HepG2 (cell line): ENCODE results near the gene DCTN2. TPM values are rescaled to one million over a fixed set of nuclear protein-coding genes. Genes with fewer than 3 reads are reported as not detected.

Source experiments
- ATAC-seq: fragments of 200-7000 bp; cut with Tn5 transposase; 3 replicates; pipeline ENCODE4 v1.9.1; 2020; ENCODE audit warnings: mild to moderate bottlenecking, moderate library complexity
- BruUV-seq: library from RNA; stranded (reverse); fragments of 400-500 nt; replicated peaks from 2 replicates; lab custom pipeline; 2021; lab: Mats Ljungman, UMichigan
- CTCF ChIA-PET: fragments of 300-600 bp; formaldehyde crosslinking; extraction: SDS; loops from one replicate; lab custom pipeline; 2021; ENCODE audit warnings: low total read pairs, inconsistent platforms, low intra/inter-chr PET ratio; lab: Yijun Ruan, JAX
- POLR2A ChIA-PET: fragments of 350-600 bp; sonication (Branson Sonifier 250); formaldehyde crosslinking; loops from one replicate; lab custom pipeline; 2020; ENCODE audit warnings: antibody characterized with exemption, inconsistent platforms; lab: Yijun Ruan, JAX
- DNase-seq: peaks from one replicate; pipeline ENCODE4 v3.0.0-alpha.2; 2015; ENCODE audit warnings: low spot score
- FAIRE-seq: peaks from 3 replicates; lab custom pipeline; 2011; peaks lifted over from hg19 to GRCh38; lab: Jason Lieb, UNC
- H2AFZ ChIP-seq: one replicate; pipeline ENCODE4 v1.6.1; 2011; ENCODE audit warnings: low read length, inconsistent platforms
- H3K27ac ChIP-seq: fragments of 300-600 bp; 3 replicates; pipeline ENCODE4 v1.8.0; 2011; ENCODE audit warnings: mixed run types, mild to moderate bottlenecking, mixed read lengths, low read length, inconsistent platforms; ENCODE audit not compliant: insufficient read depth; ENCODE audit errors: extremely low read length
- H3K27me3 ChIP-seq, 2 experiments: fragments of 200-600 bp in 1 of 2; 2 replicates in 1 of 2; 3 replicates in 1 of 2; pipeline versions ENCODE4 v1.6.0 to v1.8.0; 2011; ENCODE audit warnings: low read length in 2 of 2, mild to moderate bottlenecking in 2 of 2, moderate library complexity in 2 of 2, inconsistent platforms in 1 of 2; ENCODE audit not compliant: insufficient read depth in 2 of 2, control insufficient read depth in 1 of 2
- H3K36me3 ChIP-seq, 2 experiments: fragments of 200-600 bp in 1 of 2; replicated peaks in 1 of 2; 2 replicates in 1 of 2; 3 replicates in 1 of 2; pipeline versions ENCODE4 v1.5.1 to v1.8.0; 2011; ENCODE audit warnings: low read length in 2 of 2, inconsistent platforms in 1 of 2; ENCODE audit not compliant: insufficient read depth in 2 of 2, control insufficient read depth in 1 of 2
- H3K4me1 ChIP-seq: 2 replicates; pipeline ENCODE4 v1.5.1; 2012; ENCODE audit warnings: low read length, inconsistent platforms; ENCODE audit not compliant: insufficient read depth
- H3K4me2 ChIP-seq: 2 replicates; pipeline ENCODE4 v1.6.0; 2011; ENCODE audit warnings: low read depth, low read length, inconsistent platforms
- H3K4me3 ChIP-seq, 3 experiments: fragments of 200-600 bp in 1 of 3; sonication (generic), shearing (Covaris generic) in 1 of 3; replicated peaks in 1 of 3; 2 replicates each; pipeline ENCODE4 v1.5.1; 2011 to 2016; ENCODE audit warnings: low read length in 3 of 3, inconsistent platforms in 2 of 3, low read depth in 2 of 3, mild to moderate bottlenecking in 2 of 3, control low read depth in 1 of 3, mixed read lengths in 1 of 3; ENCODE audit not compliant: insufficient read depth in 1 of 3
- H3K79me2 ChIP-seq: one replicate; pipeline ENCODE4 v1.6.1; 2011; ENCODE audit warnings: low read length, inconsistent platforms; ENCODE audit not compliant: insufficient read depth
- H3K9ac ChIP-seq: 2 replicates; pipeline ENCODE4 v1.6.0; 2011; ENCODE audit warnings: mild to moderate bottlenecking, low read depth, low read length, inconsistent platforms; ENCODE audit not compliant: insufficient read depth
- H3K9me3 ChIP-seq: 2 replicates; pipeline ENCODE4 v1.5.1; 2012; ENCODE audit warnings: mild to moderate bottlenecking, low read length
- H4K20me1 ChIP-seq: 2 replicates; pipeline ENCODE4 v1.6.0; 2011; ENCODE audit warnings: inconsistent platforms, mild to moderate bottlenecking, low read length, moderate library complexity; ENCODE audit not compliant: insufficient read depth
- MTA3 ChIP-seq: sonication (generic); formaldehyde crosslinking; IDR thresholded peaks from 2 replicates; pipeline ENCODE4 v1.4.0; 2020; ENCODE audit warnings: missing genetic modification reagents
- NFE2L2 ChIP-seq: fragments of 150-350 bp; IDR thresholded peaks from 2 replicates; pipeline ENCODE4 v1.6.1; 2014; ENCODE audit warnings: low read length
- PHB2 ChIP-seq: fragments of 450-650 bp; IDR thresholded peaks from 2 replicates; pipeline ENCODE4 v1.6.1; 2018; ENCODE audit not compliant: partially characterized antibody
- PPARG ChIP-seq: conservative IDR thresholded peaks from 2 replicates; pipeline ENCODE4 v1.6.1; 2016; ENCODE audit warnings: missing biosample characterization, missing genetic modification reagents
- SSRP1 ChIP-seq: IDR thresholded peaks from 2 replicates; pipeline ENCODE4 v1.6.1; 2016; ENCODE audit warnings: control low read depth
- XRCC5 ChIP-seq: fragments of 200-400 bp; formaldehyde crosslinking; optimal IDR thresholded peaks from 2 replicates; pipeline ENCODE3; 2017; ENCODE audit warnings: mild to moderate bottlenecking, low read length
- ZNF230 ChIP-seq: sonication (generic); formaldehyde crosslinking; IDR thresholded peaks from 2 replicates; pipeline ENCODE4 v1.4.0; 2020; ENCODE audit warnings: mild to moderate bottlenecking, missing genetic modification reagents
- ZNF274 ChIP-seq: sonication (generic); formaldehyde crosslinking; IDR thresholded peaks from 2 replicates; pipeline ENCODE4 v1.5.1; 2020; ENCODE audit warnings: mild to moderate bottlenecking, missing genetic modification reagents
- ZNF597 ChIP-seq: sonication (generic); formaldehyde crosslinking; IDR thresholded peaks from 2 replicates; pipeline ENCODE4 v1.5.0; 2020; ENCODE audit warnings: missing genetic modification reagents
- ZNF639 ChIP-seq: conservative IDR thresholded peaks from 2 replicates; pipeline ENCODE4 v1.6.1; 2018; ENCODE audit warnings: missing genetic modification reagents
- WGBS: methylation state at CpG from one replicate; pipeline ENCODE4 v1.1.6; 2017; ENCODE audit warnings: low lambda C conversion rate; 5-methylcytosine and 5-hydroxymethylcytosine counted together
- in situ Hi-C: cut with HindIII; loops from 2 replicates; pipeline ENCODE4 v1.10.0; 2017; ENCODE audit warnings: low pct_unique_long_range_greater_than_20kb; ENCODE audit not compliant: extremely low pct_ligation_motif_present
- intact Hi-C: fragments of 100-400 bp; cut with micrococcal nuclease; formaldehyde crosslinking; loops from one replicate; pipeline ENCODE4 v1.10.0; 2022; ENCODE audit not compliant: unreplicated experiment
- polyA plus RNA-seq, 8 experiments: library from polyadenylated mRNA; depleted of rRNA in 3 of 8; stranded (reverse) in 7 of 8; unstranded in 1 of 8; fragments of >200 nt; fragmentation: Illumina TruSeq in 4 of 8; extraction: Trizol in 4 of 8; gene quantifications; 2 replicates each; pipeline versions ENCODE4 v1.2.1 to v1.2.3, GENCODE V29; 2011 to 2016; ENCODE audit warnings: low read depth in 4 of 8, missing spikeins in 1 of 8, mixed read lengths in 1 of 8; ENCODE audit not compliant: insufficient read depth in 1 of 8
- total RNA-seq, 5 experiments: library from RNA; depleted of rRNA; stranded (reverse); fragments of >200 nt; fragmentation: Illumina TruSeq; extraction: Trizol; gene quantifications; 2 replicates each; pipeline ENCODE4 v1.2.3, GENCODE V29; 2016; ENCODE audit warnings: low read depth in 1 of 5

Gene DCTN2
- total and polyA plus RNA-seq, 2 of the 13 experiments (the other 11 are each of a cell fraction or from before 2014, with no cell fraction given) = 72.0 to 77.4 TPM

- TF ChIP-seq ZNF639 (no peak), SSRP1 (no peak)
Observed at GRCh38 chr12:57569858-57570257, 22.9 kb upstream of the DCTN2 start (continued).

GRCh38 chr12:57568838-57569237, 21.8 kb upstream of the DCTN2 start:
- Histone ChIP-seq H3K9me3 (no peaks in the 10 kb centered on the region), H3K4me3 (no peak overlapping the region), H3K4me1 (no peaks in the 10 kb centered on the region), H3K27ac (no peak overlapping the region), H4K20me1 (no peaks in the 10 kb centered on the region), H3K9ac (no peak overlapping the region), H3K27me3 (no peaks in the 10 kb centered on the region), H3K79me2 (no peaks in the 10 kb centered on the region), H2AFZ (no peak overlapping the region), H3K36me3 (no peaks in the 10 kb centered on the region; a peak in 1 of 5 replicates), H3K4me2 (no peak overlapping the region)
- ChIA-PET POLR2A (no interaction called here), CTCF (no interaction called here)
- intact Hi-C loops (no loop called here), in situ Hi-C loops (no loop called here)
- no TSS peak for BruUV-seq
- TF ChIP-seq XRCC5 (no peak), NFE2L2 (no peak), MTA3 (CRISPR knock-in tag) (no peak), ZNF597 (no peak), PPARG (CRISPR knock-in tag) (no peak), PHB2 (no peak), ZNF230 (no peak), ZNF274 (CRISPR knock-in tag) (no peak)
- DNase-seq (no peak), ATAC-seq (no peak), FAIRE-seq (no peak)
- WGBS = 68% methylated on average over 6 of the region's 6 CpGs
